ENCODE results near the gene GSTM2.
A peak's percentile ranks its signal among the peaks of the same experiment; 100 is the strongest.

GSTM2 gene

DNA sequence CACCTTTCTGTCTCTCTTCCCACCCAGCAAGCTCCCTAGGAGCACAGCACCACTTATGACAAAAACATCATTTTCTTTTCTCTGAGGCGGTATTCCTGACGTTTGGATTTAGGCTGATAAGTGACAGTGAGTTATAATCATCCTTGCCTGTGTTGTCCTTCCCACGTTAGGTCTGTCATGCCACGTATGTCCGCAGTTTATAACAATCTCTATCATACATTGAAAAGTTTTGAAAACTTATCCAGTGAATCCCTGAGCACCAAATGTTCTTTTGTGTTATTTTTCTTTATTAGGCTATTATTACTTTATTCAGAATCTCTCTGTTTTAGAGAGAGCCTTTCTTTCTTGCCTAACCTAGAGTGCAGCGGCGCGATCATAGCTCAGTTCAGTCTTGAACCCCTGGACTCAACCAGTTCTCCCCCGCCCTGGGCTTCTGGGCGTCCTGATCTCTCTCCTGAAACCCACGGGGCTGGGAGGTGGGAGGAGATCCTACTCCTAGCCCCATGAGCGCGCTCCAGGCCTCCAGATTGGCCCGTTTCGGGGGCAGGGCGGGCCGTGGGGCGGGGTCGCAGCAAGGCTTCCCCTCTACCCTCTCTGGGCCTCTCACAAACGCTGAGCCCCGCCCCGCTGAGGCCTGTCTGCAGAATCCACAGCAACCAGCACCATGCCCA lies at the start of gene GSTM2:
TSS of gene GSTM2 (plus strand) at position 606 of the 671 bp plus-strand sequence. CDS start at position 665, 59 bp downstream.
- DNase-seq (ENCODE audit: extremely low read depth in 1 of 2, low read depth in 1 of 2), result peak; percentile 48 to 55

DNA sequence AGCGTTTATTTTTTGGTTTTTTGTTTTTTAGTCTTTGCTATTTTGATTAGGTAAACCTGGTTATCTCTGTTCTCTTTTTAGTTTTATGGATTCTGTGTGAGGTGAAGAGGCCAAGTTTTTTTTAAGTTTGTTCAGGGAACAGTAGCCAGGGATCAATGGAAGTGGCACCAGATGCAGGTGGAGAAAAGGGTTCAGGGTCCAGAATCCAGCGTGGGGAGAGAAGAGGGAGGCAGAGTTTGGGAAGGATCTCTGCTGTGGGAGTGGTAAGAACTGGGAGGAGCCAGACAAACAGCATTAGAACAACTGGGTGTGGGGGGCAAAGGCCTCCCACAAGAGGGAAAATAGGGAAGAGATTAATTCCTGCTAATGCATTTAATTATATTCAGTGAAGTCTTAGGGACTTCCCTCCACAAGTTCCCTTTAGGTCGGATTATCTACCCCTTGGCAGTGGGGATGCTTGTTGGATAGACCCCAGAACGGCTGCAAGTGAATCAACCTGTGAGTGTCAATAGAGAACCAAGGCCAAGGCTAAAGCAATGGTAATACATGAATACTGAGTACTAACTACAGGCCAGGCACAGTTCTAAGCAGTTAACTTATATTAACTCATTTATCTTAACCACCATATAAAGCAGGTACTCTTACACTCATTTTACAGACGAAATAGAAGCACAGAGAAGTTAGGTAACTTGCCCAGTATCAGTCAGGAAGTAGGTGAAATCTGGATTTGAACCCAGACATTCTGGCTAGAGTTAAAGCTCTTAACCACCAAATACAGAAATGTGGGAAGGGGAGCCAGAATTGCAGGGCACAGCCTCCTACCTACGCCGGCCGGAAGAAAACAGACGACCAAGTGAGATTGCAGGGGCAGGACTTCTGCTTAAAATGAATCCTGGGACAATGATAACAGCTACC lies 48.9 kb upstream of the GSTM2 start:
- no peak for DNase-seq (ENCODE audit: extremely low read depth in 1 of 2, low read depth in 1 of 2)

DNA sequence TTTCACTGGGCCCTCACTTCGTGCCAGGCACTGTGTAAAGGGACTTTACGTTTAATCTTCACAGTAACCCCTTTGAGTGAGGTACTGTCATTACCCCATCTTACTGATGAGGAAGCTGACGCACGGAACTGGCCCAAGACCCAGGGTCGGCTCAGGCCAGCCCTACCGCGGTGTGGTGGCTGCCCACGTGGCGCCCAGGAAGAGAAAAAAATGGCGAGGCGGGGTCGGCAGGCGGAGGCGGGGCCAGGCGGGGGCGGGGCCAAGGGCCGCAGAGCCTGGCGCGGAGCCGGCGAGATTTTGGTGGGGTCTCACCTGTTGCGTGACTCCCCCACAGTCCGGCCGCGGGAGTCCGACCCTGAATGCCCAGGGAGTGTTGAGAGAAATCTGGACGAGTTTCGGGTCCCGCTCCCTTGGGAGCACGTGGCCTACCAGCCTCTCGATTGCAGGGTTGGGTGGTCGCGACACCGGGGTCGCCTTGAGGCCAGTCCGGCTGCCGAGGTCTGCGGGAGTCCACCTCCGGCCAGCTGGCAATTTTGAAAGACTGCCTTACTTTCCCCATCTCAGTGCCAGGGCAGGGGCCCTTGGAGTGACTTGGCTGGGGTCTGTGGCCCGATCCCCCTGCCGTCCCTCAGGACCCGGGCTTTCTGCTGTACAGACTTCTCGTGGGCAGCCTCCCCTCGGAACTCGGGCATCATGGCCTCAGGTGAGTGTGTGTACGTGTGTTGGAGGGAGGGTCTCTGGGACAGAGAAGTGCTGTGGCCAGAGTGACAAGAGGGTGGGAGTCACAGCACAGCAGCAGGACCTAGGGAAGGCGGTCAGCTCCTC lies 48.1 kb upstream of the GSTM2 start, which contains the start of the genes AMPD2 and GNAT2:
TSS of gene AMPD2 (plus strand) at position 262 of the 825 bp plus-strand sequence. CDS start 1,339 bp downstream, outside the sequence.
TSS of gene GNAT2 (minus strand) at position 41 of the 825 bp plus-strand sequence. CDS start 6,746 bp downstream, outside the sequence.
- peak; percentile 19 to 55 for DNase-seq (ENCODE audit: extremely low read depth in 1 of 2, low read depth in 1 of 2)

DNA sequence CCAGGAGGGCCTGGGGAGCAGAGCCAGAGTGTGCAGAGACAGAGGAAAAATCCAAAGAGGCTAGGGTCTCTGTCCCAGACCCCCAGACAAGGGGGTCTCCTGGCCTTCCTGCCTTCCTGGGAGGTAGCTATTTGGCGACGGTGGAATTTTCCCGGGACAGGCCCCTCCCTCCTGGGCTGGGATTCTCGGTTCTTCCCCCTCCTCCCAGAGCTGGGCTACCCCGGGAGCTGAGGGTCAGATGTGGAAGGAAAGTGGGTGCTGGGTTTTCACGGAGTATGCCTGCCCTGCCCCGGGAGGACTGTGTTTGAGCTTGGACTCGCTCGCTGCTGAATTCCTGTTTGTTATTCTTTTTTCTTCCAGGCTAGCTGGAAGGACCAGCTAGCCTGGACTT lies 47.5 kb upstream of the GSTM2 start:
- DNase-seq (ENCODE audit: extremely low read depth in 1 of 2, low read depth in 1 of 2), result no peak

DNA sequence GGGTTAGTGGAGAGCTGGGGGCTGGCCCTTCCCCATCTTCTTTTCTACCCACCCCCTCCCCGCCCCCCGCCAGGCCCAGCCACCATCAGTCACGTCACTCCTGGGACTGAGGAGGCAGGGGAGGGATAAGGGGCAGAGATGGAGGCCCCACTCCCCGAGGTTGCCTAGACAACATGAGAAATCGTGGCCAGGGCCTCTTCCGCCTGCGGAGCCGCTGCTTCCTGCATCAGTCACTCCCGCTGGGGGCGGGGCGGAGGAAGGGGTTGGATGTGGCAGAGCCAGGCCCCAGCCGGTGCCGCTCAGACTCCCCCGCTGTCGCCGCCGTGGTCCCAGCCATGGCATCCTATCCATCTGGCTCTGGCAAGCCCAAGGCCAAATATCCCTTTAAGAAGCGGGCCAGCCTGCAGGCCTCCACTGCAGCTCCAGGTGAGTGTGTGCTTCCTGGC lies 47.0 kb upstream of the GSTM2 start:
- peak; percentile 90 to 95 for DNase-seq (ENCODE audit: extremely low read depth in 1 of 2, low read depth in 1 of 2)

DNA sequence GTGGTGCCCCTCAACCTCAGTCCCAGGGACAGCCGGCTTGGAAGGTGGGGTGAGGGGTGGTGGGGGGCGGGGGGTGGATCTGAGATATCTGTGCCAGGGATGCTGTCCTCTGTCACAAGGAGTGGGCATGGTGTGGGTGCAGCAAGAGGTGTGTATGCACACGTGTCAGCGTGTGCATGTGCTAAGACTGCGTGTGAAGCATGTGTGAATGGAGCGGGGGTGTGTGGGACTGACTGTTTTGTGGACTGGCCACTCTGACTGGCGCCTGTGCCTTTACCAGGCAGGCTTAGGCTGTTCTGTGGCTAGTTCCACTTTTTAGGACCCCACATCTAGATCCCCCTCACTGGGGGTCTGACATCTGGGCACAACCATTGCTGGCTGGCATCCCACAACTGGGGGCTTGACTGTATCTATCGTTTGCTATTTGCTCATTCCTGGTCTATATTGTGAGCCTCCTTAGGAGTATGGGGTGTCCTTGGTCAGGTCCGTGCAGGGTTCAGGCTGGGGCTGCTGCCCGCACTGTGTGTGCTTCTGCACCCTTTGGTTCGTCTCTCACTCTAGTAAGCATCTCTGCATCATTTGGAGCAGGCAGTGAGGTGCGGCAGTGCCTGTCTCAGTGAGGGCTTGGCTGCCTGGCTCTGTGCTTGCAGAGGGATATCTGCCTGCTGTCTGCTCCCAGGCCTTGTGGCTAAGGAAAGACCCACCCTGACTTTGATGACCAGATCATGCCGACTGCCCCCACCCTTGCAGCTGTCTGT lies 46.3 kb upstream of the GSTM2 start:
- DNase-seq (ENCODE audit: extremely low read depth in 1 of 2, low read depth in 1 of 2), result no peak

DNA sequence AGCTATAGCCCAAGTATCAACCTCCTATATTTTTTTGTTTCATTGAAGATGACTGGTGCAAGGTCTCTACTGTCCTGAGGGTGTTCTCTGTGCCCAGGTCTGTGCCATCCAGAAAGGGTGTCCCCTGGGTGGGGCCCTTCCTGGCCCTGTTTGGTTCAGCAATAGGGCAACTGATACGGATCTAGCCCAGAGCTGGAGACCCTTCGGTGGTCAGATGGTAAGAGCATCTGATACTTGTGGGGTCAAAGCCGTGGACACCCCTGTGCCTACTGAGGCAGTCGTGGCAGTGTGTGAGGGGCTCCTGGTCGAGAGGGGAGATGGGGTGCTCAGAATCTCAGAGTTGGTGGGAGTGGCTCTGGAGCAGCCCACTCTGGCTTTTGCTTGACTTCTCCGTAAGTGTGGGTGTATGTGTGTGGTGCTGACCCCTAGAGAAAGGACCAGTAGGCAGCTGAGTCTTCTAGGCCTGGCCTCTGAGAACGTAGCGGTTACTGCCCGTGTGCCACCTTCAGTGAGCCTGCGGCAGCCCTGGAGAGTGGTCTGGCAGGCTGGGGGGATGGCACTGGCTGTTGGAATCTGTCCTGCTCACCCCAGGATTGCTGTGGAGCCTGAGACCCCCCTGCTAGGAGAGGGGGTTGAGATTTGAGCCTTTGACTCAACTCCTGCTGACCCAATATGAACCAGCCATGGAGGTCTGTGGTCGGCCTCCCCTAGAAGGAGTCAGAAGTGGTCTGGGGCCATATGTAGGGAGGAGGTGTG lies 45.5 kb upstream of the GSTM2 start:
- DNase-seq (ENCODE audit: extremely low read depth in 1 of 2, low read depth in 1 of 2), result no peak

DNA sequence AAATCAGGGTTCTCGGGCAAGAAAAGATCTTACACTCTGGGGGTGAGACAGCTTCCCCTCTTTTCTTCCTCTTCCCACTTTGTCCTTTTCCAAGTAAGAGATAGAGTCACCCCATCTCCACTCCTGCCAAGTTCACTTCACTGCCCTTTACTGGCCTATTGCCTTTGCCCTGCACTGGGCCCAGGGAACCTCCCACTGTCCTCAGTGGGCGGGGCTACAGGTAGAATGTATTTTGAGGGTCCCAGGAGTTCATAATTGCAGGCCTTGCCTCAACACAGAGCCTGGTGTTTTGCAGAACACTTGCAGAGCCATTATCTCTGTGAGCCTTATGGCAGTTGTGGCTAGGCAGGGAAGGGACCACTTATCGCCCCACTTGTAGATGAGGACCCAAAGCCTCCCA lies 45.0 kb upstream of the GSTM2 start:
- DNase-seq (ENCODE audit: extremely low read depth in 1 of 2, low read depth in 1 of 2), result no peak

DNA sequence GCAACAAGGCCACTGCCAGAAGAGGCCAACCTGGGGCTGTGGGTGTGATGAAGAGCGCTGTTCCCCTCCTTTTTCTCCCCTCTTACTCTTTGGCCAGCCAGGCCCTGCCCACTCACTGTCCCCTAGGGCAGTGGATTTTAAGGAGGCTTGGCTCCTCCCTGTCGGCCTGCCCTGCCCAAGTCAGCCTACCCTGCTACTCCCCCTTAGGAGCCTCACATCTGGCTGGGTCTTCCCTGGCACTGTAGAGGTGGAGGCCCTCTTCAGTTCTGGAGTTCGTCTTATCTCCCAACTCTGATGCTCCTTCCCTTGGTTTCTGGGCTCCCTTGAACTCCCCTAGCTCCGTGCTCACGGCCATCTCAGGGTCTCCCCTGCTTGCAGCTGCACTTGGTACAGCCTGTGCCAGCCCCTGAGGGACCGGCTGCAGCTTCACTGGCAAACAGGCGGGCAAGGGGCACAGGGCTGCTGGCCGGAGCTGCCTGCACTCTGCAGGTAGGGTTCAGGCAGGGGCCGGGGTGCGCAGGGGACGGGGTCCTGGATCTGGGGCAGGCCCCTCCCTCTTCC lies 44.2 kb upstream of the GSTM2 start:
- no peak for DNase-seq (ENCODE audit: extremely low read depth in 1 of 2, low read depth in 1 of 2)

DNA sequence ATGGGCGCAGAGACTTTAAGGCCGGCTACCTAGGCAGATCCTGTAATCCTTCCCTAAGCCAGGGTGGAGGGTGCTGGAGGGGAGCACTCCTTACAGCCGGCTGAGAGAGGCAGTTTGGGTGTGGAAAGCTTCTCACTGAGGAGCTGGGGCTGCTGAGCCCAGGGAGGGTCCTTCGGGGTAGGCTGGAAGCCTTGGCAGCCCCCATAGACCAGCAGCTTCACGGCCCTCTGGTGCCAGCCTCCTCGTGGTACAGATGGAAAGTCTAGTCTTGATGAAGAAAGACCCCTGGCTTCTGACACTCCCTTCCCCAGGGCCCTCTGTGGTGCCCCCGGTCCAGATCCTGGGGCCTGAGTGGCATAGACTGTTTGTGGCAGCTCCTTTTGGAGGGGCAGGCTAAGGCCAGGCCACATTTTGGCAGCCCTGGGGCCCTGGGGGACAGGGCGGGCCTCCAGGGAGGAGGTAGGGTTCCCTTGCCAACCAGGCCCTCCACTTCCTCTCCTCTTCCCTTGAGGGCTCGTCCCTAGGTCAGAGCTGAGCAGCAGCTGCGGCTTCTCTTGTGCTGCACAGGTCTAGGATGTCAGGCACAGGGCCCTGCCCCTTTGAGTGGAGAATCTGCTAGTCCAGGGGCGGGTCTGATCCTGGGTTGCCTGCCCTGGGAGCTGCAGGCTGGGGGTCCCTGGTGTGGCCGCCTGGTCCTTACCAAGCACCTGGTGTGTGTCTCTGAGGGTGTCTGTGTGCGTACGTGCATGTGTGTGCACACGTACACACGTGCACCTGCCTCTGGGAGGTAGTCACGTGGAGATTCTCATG lies 43.5 kb upstream of the GSTM2 start:
- DNase-seq (ENCODE audit: extremely low read depth in 1 of 2, low read depth in 1 of 2), result no peak

DNA sequence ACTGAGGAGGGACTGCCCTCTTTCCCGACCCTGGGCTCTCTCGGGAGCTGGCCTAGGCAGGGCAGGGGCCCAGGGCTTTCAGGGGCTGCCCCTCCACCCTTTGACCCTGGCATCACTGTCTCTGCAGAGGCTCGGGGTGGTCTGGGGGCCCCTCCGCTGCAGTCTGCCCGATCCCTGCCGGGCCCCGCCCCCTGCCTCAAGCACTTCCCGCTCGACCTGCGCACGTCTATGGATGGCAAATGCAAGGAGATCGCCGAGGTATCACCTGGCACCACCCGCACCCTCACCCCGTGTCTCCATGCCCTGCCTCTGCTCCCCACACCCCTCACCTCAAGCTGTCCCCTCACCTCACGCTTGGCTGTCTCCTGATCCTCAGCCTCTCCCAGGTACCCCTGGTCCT lies 42.7 kb upstream of the GSTM2 start:
- no peak for DNase-seq (ENCODE audit: extremely low read depth in 1 of 2, low read depth in 1 of 2)

DNA sequence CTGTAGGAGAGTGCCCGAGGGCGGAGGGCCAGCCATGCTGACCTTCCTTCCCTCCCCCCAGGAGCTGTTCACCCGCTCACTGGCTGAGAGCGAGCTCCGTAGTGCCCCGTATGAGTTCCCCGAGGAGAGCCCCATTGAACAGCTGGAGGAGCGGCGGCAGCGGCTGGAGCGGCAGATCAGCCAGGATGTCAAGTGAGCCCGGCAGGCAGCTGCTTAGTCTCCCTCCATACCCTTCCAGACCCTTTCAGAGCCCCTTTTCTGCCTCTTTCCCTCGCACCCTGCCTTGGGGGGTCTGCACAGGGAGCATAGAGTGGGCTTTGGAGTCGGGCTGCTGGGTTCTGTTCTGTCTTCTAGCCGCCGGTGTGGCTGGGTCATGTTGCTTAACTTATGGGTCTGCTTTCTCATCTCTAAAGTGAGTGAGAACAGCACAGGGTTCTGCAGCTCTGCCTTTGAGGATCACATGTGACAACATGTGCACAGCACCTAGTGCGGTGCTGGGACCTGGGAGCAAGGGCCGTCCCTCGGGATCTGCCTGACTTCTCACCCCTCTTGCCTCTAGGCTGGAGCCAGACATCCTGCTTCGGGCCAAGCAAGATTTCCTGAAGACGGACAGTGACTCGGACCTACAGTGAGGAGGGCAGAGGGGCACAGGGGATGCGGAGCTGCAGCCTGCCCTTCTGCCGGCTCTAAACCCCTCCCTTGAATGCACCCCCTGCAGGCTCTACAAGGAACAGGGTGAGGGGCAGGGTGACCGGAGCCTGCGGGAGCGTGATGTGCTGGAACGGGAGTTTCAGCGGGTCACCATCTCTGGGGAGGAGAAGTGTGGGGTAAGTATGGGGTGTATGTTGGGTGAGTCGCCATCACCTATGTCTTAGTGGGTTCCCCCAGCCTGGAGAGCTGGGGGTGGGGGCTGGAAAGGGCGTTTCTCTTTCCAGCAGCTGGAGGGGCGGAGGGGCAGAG lies 42.0 kb upstream of the GSTM2 start:
- no peak for DNase-seq (ENCODE audit: extremely low read depth in 1 of 2, low read depth in 1 of 2)

DNA sequence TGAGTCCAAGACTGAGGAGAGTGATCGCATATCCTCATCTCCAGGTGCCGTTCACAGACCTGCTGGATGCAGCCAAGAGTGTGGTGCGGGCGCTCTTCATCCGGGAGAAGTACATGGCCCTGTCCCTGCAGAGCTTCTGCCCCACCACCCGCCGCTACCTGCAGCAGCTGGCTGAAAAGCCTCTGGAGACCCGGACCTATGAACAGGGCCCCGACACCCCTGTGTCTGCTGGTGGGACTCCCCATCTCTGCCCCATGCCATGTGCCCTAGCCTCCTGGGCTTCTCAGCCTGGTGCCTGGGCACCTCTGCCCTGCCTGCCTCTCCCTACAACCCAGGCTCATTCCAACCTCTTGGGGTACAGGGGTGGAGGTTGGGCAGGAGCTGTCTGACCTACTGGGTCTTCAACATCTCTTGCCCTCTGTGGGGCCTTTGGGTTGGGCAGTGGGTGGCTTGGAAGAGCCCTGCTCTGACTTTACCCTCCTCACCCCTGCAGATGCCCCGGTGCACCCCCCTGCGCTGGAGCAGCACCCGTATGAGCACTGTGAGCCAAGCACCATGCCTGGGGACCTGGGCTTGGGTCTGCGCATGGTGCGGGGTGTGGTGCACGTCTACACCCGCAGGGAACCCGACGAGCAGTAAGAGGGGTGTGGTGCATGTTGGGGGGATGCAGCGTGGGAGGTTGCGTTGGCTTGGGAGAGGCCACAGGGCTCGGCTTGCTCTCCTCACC lies 41.0 kb upstream of the GSTM2 start:
- no peak for DNase-seq (ENCODE audit: extremely low read depth in 1 of 2, low read depth in 1 of 2)

DNA sequence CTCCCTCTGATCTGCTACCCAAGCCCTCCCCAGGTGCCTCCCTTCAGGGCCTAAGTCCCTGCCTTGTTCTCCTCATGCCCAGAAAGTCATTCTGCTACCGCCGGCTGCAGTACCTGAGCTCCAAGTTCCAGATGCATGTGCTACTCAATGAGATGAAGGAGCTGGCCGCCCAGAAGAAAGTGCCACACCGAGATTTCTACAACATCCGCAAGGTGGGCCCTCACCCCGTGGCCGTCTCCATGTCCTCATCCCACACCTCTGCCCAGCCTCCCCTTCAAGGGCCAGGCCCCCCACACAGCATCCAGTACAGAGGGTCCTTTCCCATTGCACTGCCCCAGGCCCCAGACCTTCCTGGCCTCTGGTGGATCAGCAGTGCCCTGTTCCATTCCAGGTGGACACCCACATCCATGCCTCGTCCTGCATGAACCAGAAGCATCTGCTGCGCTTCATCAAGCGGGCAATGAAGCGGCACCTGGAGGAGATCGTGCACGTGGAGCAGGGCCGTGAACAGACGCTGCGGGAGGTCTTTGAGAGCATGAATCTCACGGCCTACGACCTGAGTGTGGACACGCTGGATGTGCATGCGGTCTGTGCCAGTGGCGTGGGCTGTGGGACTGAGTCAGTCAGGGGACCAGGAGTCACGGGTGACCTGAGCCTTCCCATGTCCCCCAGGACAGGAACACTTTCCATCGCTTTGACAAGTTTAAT lies 40.0 kb upstream of the GSTM2 start:
- no peak for DNase-seq (ENCODE audit: extremely low read depth in 1 of 2, low read depth in 1 of 2)

DNA sequence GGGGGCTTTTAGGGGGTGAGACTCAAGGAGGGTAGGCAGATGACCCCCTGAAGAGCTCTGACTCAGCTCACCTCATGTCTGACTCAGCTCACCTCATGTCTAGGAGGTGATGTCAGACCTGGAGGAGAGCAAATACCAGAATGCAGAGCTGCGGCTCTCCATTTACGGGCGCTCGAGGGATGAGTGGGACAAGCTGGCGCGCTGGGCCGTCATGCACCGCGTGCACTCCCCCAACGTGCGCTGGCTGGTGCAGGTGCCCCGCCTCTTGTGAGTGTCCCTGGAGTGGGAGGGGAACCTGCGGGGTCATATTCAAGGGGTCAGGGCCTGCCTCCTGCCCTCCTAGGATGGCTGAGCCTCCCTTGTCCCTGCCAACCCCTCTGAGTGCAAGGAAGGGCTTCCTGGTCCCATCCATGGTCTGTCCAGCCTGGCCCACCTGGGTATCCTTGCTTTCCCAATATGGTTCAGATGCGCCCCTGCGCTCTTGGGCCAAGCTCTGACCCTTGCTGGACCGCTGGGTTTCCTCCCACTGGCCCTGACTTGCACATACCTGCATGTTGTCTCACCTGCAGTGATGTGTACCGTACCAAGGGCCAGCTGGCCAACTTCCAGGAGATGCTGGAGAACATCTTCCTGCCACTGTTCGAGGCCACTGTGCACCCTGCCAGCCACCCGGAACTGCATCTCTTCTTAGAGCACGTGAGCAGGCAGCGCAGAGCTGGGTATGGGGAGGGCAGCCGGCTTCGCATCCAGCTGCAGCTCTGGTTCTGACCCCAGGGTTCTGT lies 39.1 kb upstream of the GSTM2 start:
- no peak for DNase-seq (ENCODE audit: extremely low read depth in 1 of 2, low read depth in 1 of 2)
